LNCAP (cell line): Measurements from ENCODE around the gene WDR72.

Experiments
- TF ChIP-seq, protein P1 (sequence below): fragments of 450-650 bp; IDR thresholded peaks from 2 replicates; pipeline ENCODE4 v1.5.1; 2017; ENCODE audit warnings: mild to moderate bottlenecking

The WDR72 gene

GRCh38 chr15:53586799-53587198 lies 172.7 kb downstream of the WDR72 start:
- TF ChIP-seq, protein P1, sequence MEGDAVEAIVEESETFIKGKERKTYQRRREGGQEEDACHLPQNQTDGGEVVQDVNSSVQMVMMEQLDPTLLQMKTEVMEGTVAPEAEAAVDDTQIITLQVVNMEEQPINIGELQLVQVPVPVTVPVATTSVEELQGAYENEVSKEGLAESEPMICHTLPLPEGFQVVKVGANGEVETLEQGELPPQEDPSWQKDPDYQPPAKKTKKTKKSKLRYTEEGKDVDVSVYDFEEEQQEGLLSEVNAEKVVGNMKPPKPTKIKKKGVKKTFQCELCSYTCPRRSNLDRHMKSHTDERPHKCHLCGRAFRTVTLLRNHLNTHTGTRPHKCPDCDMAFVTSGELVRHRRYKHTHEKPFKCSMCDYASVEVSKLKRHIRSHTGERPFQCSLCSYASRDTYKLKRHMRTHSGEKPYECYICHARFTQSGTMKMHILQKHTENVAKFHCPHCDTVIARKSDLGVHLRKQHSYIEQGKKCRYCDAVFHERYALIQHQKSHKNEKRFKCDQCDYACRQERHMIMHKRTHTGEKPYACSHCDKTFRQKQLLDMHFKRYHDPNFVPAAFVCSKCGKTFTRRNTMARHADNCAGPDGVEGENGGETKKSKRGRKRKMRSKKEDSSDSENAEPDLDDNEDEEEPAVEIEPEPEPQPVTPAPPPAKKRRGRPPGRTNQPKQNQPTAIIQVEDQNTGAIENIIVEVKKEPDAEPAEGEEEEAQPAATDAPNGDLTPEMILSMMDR, result peak; percentile 62

- TF ChIP-seq, protein P1, result no peak
Measured at GRCh38 chr15:53581513-53581912, 177.9 kb downstream of the WDR72 start.

- TF ChIP-seq, protein P1, result no peak
Measured at GRCh38 chr15:53580366-53580765, 179.1 kb downstream of the WDR72 start.

DNA sequence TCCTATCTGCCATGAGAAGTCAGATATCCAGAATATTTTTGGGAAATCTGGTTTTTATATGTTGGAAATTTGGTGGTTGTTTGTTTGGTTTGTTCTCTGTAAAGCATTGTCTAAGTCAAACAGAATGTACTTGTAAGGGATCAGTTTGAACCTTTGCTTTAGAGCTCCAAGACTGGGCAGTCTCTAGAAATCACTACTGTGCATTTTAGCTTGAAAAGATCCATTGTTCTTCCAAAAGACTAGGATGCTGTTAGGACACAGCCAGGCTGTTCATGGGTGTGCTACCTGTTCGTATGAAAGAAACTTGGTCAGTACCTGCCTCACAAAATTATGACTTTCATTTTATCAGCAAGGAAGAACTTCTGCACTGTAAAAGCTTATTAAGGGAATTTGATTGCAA lies 182.6 kb downstream of the WDR72 start:
- TF ChIP-seq, protein P1, result no peak

- TF ChIP-seq, protein P1, result no peak
Measured at GRCh38 chr15:53573091-53573490, 186.4 kb downstream of the WDR72 start.

GRCh38 chr15:53569751-53570480 lies 189.5 kb downstream of the WDR72 start:
- TF ChIP-seq, protein P1, result no peak

DNA sequence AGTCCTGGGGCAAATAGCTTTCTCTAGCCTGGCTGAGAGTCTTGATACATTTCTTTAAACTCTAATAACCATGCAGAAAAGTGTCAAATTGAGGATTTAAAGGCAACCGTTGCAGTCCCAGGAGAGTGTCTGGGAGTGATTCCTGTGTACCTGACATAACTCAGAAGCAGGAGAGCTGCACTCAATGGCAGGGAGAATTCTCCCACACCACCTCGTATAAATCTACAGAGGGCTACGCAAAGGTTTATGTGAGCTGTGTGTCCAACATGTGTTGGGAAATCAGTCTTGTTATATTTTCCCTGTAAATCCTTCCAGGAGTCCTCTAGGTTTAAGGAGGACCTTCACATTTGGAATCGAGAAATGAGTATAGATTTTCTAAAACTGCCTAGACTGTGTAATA lies 192.6 kb downstream of the WDR72 start:
- TF ChIP-seq, protein P1, result no peak

DNA sequence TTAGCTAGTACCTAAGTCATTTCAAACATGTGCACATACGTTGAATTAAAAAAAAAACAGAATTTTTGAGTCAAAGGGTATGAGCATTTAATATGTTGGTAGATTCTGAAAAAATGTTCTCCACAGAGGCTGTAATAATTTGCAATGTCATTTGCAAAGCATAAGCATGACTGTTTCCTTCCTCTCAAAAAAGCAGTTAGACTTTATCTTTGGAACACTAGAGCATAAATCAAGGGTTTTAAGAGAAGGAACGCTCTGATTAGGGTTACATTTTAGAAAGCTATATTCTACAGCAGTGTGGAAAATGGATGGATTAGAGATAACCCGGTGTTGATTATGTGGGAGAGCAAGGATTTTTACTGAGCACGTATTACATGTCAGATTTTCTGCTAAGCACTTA lies 193.7 kb downstream of the WDR72 start:
- TF ChIP-seq, protein P1, result no peak
